Stimulated activated CD4-positive, alpha-beta T cell treated with anti-CD3 and anti-CD28 coated beads, TNF-alpha, amount 100 ng/mL, for 24 hours (primary cell): ENCODE measurements around the gene NME9.

Source experiments
- DNase-seq, 3 experiments: peaks; one replicate each; pipeline ENCODE4 v3.0.0-alpha.2; 2020; ENCODE audit warnings: low read depth in 3 of 3

NME9 gene

DNA sequence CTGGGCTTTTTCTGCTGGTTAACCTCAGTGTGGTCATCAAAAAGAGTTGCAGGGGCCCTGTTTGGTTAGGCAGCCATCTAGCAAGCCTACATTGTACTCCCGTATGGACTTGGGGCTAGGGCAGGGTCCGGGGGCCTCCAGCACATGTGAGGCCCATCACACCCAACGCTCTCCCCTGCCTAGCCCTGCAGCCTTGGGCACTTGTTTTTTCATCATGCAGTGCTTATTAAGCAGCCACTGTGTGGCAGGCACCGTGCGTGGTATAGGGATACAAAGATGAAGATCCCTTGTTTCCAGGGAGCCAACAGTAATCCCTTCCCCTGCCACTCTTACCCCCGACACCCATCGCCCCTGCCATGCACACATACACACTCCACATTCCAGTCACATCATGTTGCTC, 32.9 kb upstream of the NME9 start:
- no peak for DNase-seq

GRCh38 chr3:138361561-138361971, 31.9 kb upstream of the NME9 start:
- no peak for DNase-seq

DNA sequence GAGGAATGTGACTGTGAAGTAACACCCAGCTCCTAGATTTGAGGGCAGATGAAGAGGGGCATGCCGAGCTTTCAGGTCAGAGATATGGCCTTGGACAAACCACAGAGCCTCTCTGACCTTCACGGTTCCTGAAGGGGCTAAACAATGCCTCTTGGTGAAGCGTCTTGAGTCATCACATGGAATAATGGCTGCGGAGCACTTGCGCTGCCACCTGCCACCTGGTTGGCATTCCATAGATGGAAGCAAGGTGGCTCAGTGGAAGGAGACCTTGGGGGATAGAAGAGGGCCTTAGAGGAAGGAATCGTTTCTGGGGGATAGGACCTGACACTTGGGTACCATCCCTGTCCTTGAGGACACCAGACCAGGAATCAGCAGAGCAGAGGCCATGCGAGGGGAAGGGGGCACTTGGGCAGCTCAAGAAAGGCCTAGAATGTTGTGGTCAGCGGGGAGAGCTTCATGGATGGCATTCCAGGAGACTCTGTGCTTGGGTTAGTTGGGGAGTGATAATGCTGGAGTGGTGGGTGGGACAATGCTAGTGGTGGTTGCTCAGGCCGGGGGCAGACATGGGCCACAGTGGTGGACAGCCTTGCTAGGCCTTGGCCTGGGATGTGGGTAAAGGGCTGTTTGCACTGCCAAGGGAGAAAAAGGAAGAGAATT, 31.3 kb upstream of the NME9 start:
- no peak for DNase-seq

- DNase-seq, result no peak
These were observed 30.5 kb upstream of the NME9 start for GRCh38 chr3:138359919-138360868.

DNA sequence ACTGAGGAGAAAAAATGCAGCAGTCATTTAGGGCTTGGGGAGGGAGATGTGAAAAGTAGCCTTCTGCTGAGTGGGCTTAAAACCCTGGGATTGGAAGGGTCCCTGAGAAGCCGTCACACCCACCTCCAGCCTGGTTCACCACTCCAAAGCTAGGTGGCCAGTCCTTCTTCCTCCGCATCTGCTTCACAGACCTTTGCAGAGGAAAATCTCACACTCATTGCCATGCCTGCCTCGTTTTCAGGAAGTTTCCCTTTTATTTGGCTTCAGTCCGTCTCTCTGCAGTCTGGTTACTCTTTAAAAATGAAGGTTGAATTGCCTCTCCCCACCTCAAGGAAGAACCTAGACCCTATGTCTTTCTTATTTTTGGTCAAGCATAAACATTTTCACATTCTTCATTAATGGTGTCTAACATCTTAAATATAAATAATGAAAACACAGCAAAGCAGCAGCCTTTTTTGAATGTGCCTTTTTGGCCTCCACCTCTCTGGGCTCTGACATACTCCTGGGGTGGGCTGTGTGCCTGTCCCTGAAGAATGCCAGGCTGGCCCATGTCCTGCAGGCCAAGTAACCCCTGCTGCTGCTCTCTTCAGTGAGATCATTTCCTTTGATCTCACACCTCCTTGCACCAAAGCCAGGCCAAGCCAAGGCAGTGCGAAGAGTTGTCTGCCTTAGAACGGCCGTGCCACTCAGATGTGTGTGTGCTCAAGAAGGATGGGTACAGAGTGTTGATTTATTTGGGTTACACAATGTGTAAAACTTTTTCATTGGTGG, 29.7 kb upstream of the NME9 start:
- DNase-seq, result no peak

- DNase-seq, result no peak
These were observed 27.2 kb upstream of the NME9 start for GRCh38 chr3:138356730-138357405.

DNA sequence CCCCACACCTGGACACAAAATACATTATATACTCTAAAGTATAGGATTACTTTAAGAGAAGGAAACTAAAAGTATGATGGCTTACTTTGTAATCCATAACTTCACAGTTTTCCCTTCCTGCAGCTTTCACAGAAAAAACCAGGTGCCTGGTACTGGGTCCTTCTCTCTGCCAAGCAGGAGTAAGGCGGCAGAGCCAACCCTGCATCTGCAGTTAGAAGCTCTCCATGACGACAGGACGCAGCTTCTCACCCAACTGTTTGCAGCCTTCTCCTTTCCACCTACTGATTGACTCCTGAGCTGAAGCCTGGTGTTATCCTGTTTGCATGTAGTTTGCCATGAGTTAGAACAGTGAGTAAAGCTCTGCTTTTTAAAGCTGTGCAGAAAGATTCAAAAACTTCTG, 25.4 kb upstream of the NME9 start:
- no peak for DNase-seq

DNA sequence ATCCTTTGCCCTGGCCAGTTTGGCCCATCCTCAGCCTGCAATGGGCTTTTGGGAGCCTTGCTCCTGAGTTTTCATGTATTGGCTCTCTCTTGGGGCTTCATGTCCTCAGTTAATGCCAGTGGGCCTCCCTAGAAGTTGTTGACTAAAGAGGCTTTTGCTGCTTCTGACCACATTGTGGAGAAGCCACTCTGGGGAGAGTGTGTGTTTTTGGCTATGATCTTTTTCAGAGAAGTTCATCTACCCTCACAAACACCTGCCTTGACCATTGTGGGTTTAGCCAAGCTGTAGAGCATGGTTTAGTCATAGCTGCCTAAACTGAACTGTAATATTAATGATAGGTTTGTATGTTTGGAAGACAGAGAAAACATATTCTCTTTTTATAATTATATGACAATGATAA, 24.7 kb upstream of the NME9 start:
- DNase-seq, result no peak

DNA sequence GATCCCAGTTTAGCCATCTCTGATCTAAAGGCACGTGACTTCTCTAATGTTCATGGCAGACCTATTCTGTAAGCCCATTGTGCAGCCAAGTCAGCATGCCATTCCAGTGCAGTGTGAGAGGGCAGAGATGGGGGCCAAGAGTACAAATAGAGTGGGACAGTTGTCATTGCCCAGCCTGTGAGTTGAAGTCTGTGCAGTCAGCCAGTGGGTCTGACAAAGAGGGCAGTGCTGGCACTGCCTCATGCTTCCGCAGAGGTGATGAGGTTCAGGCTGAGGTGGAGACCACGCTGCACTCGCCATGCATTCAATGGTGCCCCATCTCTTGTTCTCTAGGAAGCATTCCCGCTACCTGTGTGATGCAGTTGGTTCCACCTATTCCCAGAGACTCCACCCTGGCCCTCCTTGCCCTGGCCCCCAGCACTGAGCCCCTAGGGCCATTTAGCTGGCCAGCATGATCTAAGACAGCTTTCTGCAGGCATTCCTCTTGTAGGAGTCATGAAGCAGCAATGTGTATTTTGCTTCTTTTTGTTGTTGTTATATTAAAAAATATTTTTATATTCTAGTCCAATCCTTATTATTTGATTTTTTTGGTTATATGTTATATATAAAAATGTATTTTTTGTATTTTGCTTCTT, 22.4 kb upstream of the NME9 start:
- DNase-seq, result no peak

GRCh38 chr3:138351151-138351550, 21.5 kb upstream of the NME9 start:
- no peak for DNase-seq

GRCh38 chr3:138349926-138350665, 20.4 kb upstream of the NME9 start:
- DNase-seq, result no peak

- no peak for DNase-seq
These were observed 19.4 kb upstream of the NME9 start for GRCh38 chr3:138348754-138349739.

DNA sequence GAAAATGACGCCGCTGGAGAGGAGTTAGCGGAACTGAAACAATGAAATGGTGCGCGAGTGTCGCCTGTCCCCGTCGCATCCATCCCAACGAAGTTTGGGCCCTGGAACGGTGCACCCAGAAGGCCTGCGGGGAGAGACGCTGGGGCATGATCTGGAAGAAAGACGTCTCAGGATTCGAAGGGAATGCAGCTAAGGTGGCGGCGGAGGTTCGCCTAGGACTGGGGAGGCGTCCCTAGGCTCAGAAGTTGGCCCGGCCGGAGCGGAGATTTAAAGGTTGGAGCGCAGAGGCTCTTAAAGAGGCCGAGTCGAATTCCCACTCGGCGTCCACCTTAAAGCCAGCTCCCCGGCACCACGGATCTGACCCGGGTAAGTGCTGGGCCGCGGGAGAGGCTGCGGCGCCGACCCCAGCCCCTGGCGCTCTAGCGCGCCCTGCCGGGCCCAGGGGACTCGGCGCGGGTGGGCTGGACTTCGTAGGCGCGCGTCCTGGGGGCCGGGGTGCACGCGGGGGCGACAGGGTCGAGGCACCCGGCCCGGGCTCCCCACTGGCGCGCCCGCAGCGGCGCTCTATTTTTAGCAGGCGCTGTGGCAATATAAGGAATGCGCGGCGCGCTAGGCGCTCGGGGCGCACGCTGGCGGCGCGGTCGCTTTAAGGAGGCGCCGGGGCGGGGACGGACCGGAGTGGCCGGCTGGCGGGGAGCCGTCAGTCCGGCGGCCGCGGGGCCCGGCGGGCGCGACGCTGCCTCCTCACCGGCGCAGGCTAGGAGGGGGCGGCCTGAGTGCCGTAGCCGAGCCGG, 18.5 kb upstream of the NME9 start, which contains the start of gene MRAS:
Gene MRAS (plus strand): TSS at position 620 of the 794 bp plus-strand sequence. CDS start 24,305 bp downstream, outside the sequence.
- peak in 1 of 3 experiments; percentile 28 for DNase-seq

GRCh38 chr3:138344754-138345153, 15.1 kb upstream of the NME9 start:
- DNase-seq, result no peak

DNA sequence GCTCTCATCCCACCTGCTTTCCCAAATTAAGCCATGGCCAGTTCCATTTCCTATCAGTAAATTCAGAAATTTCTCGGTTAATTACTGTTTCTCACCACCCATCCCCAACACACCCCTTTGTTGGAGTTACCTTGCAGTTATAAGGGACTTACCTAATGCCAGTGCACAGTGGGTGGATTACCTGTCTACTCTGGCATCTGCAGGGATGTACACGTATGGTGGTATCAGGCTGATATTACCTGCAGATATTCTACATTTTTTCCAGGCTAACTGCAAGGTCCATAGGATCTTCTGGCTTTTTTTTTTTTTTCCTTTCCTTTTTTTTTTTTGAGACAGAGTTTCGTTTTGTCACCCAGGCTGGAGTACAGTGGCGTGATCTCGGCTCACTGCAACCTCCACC, 10.9 kb upstream of the NME9 start:
- no peak for DNase-seq

DNA sequence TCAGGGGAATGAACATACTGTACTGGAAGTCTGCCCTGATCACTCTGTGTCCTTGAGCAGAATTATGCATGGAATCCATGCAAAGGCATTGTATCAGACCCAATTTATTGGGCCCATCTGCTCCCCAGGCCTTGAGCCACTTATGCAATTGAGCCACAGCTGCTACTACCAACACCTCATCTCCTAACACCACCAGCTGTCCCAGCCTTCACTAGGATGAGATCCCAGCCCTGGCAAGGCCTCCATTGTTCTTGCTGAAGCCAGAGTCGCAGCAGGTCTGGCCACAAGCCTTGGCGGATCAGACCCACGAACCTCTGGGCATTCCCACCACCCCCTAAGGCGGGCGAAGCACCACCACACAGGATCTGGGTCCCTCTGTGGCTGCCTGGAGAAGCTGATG, 9.2 kb upstream of the NME9 start:
- DNase-seq, result no peak

- no peak for DNase-seq
These were observed 8.6 kb upstream of the NME9 start for GRCh38 chr3:138338244-138338643.

GRCh38 chr3:138336454-138336999, 6.9 kb upstream of the NME9 start:
- no peak for DNase-seq
